Activated effector memory CD4-positive, alpha-beta T cell treated with Interleukin-2 at 50 U/mL for 16 hours (primary cell): ENCODE measurements around the gene NR1H3.
"Not testable (repeated sequence)": the region's sequence is repeated elsewhere in the genome, so short reads cannot be mapped to it uniquely, and the experiment has no call there.

ENCODE experiments used
- DNase-seq: peaks from one replicate; pipeline ENCODE4 v3.0.0-alpha.2; 2020

The NR1H3 gene

DNA sequence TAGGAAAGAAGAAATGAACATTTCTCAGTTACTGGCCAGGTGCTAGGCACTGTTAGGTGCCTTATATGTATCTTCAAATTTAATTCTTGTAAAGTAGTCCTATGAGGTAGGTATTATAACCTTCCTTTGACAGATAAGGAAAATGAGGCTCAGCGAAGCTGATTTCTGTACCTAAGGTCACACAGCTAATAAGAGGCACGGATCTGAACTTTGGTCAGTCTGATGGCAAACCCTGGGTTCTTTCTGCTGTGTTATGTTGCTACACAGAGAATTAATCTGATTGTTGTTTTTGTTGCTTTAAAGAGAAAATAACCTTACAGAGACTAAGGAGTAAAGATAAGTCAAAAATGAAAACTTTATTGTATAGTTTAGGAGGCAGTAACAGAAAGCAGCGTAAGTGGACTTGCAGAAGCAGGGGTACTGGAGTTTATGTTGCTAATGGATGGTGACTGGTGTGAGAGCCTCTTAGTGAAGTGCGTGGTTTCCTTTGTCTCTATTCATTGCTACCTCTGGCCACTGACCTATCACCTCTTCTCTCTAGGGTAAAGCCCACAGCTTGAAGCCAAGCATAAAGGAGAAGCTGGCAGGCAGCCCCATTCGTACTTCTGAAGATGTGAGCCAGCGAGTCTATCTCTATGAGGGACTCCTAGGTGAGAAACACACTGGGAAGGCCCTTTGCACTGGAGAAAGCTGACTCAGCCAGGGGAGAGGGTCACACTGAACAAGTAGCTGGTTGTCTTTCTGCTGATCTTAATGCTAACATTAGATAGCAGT lies 50.4 kb downstream of the NR1H3 start:
- DNase-seq = no peak

DNA sequence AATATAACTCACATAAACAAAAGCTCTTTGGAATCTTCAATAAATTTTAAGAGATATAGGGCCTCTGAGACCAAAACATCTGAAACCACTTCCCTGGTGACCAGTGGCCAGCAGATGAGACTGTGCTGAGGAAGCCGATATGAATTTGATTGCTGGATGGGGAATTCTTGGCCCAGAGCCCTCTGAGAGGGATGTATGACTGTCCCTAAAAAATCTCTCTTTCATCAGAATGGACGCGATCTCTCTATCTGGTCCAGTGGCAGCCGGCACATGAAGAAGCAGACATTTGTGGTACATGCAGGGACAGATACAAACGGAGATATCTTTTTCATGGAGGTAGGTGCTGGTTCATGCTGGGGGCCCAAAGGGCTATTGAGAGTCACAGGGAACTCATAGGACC lies 57.2 kb downstream of the NR1H3 start:
- no peak for DNase-seq

DNA sequence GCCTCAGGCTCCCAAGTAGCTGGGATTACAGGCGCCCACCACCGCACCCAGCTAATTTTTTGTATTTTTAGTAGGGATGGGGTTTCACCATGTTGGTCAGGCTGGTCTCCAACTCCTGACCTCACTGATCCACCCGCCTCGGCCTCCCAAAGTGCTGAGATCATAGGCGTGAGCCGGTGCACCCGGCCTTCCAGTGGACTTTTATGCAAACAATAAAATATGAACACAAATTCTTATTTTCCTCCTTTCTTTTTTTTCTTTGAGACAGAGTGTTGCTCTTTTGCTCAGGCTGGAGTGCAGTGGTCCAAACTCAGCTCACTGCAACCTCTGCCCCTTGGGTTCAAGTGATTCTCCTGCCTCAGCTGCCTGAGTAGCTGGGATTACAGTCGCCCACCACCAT lies 58.7 kb downstream of the NR1H3 start:
- DNase-seq = not testable (repeated sequence)

DNA sequence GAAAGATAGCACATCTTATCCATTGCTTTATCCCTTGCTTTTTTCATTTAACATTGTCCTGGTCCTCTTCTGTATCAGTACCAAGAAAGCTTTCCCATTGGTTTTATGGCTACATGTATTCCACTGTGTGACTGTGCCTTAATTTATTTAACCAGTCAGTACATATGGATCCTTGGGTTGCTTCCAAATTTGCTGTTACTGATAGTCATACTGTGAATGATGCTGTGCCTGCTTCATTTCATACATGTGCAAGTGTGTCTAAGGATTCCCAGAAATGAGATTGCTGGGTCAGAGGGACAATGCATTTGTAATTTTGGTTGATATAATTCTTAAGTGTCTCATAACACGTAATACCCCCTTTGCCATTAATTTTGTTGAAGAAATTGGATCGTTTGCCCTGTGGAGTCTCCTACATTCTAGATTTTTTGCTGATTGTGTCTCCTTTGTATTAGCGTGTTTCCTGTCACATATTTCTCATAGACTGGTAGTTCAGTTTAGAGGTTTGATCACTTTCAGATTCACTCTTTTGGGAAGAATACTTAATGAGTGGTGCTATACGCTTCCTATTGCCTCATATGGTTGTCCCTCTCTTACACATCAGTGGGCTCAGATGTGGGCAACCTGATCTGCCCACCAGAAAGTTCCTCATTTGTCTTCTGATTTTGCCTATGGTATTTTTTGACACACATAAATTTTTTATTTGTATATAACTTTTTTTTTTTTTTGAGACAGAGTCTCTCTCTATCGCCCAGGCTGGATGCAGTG lies 59.5 kb downstream of the NR1H3 start:
- DNase-seq = no peak

DNA sequence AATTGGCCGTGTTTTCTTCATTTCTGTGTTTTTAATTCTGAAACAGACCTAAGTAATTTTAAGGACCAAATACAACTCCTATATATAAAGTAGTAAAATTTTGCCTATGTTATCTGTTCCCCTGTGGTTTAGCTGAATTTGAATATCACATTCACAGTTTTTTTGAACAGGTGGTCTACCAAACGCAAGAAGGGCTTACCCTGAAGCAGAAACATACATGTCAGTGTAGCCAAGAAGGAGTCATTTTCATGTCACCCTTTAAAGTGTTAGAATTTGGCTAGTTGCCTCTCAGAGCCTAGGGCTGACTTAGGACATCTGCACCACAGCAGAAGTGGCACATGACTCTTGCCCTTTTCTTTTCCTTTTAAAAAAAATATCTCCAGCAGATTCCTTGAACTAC lies 60.4 kb downstream of the NR1H3 start:
- DNase-seq = no peak
